Astrocyte (in vitro differentiated cells and primary cell): Measurements from ENCODE around the gene IMMP2L. TPM values are rescaled to one million over a fixed set of nuclear protein-coding genes. Genes with fewer than 3 reads are reported as not detected.

Source experiments
- DNase-seq: peaks from one replicate; pipeline ENCODE4 v3.0.0-alpha.2; 2010; ENCODE audit warnings: low read depth
- FAIRE-seq: peaks from 2 replicates; lab custom pipeline; 2011; peaks lifted over from hg19 to GRCh38; lab: Jason Lieb, UNC
- H2AFZ ChIP-seq: 2 replicates; pipeline ENCODE4 v1.6.0; 2012; ENCODE audit warnings: low read depth, low read length, inconsistent platforms
- H3K27ac ChIP-seq: 2 replicates; pipeline ENCODE4 v1.5.1; 2011; ENCODE audit warnings: low read depth, low read length, inconsistent platforms
- H3K27me3 ChIP-seq: 2 replicates; pipeline ENCODE4 v1.6.0; 2011; ENCODE audit warnings: low read length, inconsistent platforms; ENCODE audit not compliant: insufficient read depth
- H3K36me3 ChIP-seq: 2 replicates; pipeline ENCODE4 v1.5.1; 2011; ENCODE audit warnings: low read length, inconsistent platforms; ENCODE audit not compliant: insufficient read depth
- H3K4me1 ChIP-seq: 2 replicates; pipeline ENCODE4 v1.5.1; 2011; ENCODE audit warnings: low read length, inconsistent platforms; ENCODE audit not compliant: insufficient read depth
- H3K4me2 ChIP-seq: 2 replicates; pipeline ENCODE4 v1.6.0; 2012; ENCODE audit warnings: low read length, inconsistent platforms
- H3K4me3 ChIP-seq: 2 replicates; pipeline ENCODE4 v1.5.1; 2011; ENCODE audit warnings: low read depth, mild to moderate bottlenecking, low read length, inconsistent platforms; ENCODE audit not compliant: insufficient read depth
- H3K79me2 ChIP-seq: 2 replicates; pipeline ENCODE4 v1.6.0; 2012; ENCODE audit warnings: mild to moderate bottlenecking, low read length, inconsistent platforms; ENCODE audit not compliant: insufficient read depth
- H3K9ac ChIP-seq: 2 replicates; pipeline ENCODE4 v1.6.0; 2012; ENCODE audit warnings: mild to moderate bottlenecking, low read length, inconsistent platforms
- H3K9me3 ChIP-seq: 2 replicates; pipeline ENCODE4 v1.5.1; 2012; ENCODE audit warnings: low read depth, mild to moderate bottlenecking, low read length, inconsistent platforms; ENCODE audit not compliant: insufficient read depth
- H4K20me1 ChIP-seq: 2 replicates; pipeline ENCODE4 v1.6.0; 2012; ENCODE audit warnings: low read length, inconsistent platforms; ENCODE audit not compliant: insufficient read depth
- H3K27ac Mint-ChIP-seq: one replicate; pipeline ENCODE4 v1.8.0; 2021; ENCODE audit warnings: mild to moderate bottlenecking, mixed read lengths; ENCODE audit not compliant: unreplicated experiment
- H3K27me3 Mint-ChIP-seq: one replicate; pipeline ENCODE4 v1.8.0; 2021; ENCODE audit warnings: low read depth, mixed read lengths; ENCODE audit not compliant: unreplicated experiment
- H3K36me3 Mint-ChIP-seq: one replicate; pipeline ENCODE4 v1.8.0; 2021; ENCODE audit warnings: low read depth, mixed read lengths; ENCODE audit not compliant: unreplicated experiment
- H3K4me1 Mint-ChIP-seq: one replicate; pipeline ENCODE4 v1.8.0; 2021; ENCODE audit warnings: low read depth, mixed read lengths; ENCODE audit not compliant: unreplicated experiment
- H3K4me3 Mint-ChIP-seq: one replicate; pipeline ENCODE4 v1.8.0; 2021; ENCODE audit warnings: mild to moderate bottlenecking, moderate library complexity, mixed read lengths; ENCODE audit not compliant: unreplicated experiment
- H3K9me3 Mint-ChIP-seq: one replicate; pipeline ENCODE4 v1.8.0; 2021; ENCODE audit warnings: mild to moderate bottlenecking, mixed read lengths; ENCODE audit not compliant: unreplicated experiment
- CTCF ChIP-seq: IDR thresholded peaks from 2 replicates; pipeline ENCODE4 v1.5.1; 2011; ENCODE audit warnings: low read depth, mild to moderate bottlenecking, inconsistent platforms, low read length, moderate library complexity; ENCODE audit not compliant: insufficient read depth
- EZH2 ChIP-seq: IDR thresholded peaks from 2 replicates; pipeline ENCODE4 v1.6.1; 2012; ENCODE audit warnings: mild to moderate bottlenecking, low read length, inconsistent platforms; ENCODE audit not compliant: insufficient read depth
- total RNA-seq: library from RNA; stranded (reverse); gene quantifications from 2 replicates; pipeline ENCODE4 v1.2.1, GENCODE V29; 2021

Gene IMMP2L
- total RNA-seq, 1 donor from 2014 or later = 13.8 TPM

DNA sequence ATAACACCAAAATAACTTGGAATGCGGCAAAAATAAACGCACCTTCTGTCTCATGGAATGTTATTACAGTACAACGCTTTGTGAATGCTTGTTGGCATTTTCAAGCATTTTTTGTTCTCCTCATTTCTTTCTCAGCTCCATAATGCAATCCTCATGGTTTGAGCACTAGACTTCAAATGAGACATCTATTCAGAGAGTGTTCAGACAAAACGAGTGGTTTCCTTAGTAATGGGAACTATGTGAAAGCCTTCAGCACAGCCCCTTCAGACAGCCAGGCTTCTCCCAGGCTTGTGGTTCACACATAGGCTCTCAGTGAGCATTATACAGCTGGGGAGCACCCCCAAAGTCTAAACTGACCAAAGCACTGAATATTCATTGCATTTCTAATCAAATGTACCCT is 479.9 kb downstream of the IMMP2L start:
- peak; percentile 84 for DNase-seq
- Mint-ChIP-seq H3K27me3 (no peaks in the 10 kb centered on the region), H3K4me3 (no peak overlapping the region), H3K27ac (peak overlapping the region; percentile 97), H3K36me3 (no peaks in the 10 kb centered on the region), H3K9me3 (no peaks in the 10 kb centered on the region), H3K4me1 (peaks cover 22% of the 10 kb centered on the region)
- peak; percentile 65 for FAIRE-seq
- TF ChIP-seq CTCF (no peak), EZH2 (no peak)
- Histone ChIP-seq H4K20me1 (no peaks in the 10 kb centered on the region), H3K4me2 (peak overlapping the region; percentile 80), H3K27me3 (no peaks in the 10 kb centered on the region), H2AFZ (peak overlapping the region; percentile 45), H3K9ac (peak overlapping the region; percentile 69), H3K27ac (peak overlapping the region; percentile 82), H3K4me3 (peak overlapping the region; percentile 40), H3K79me2 (no peaks in the 10 kb centered on the region), H3K4me1 (peaks cover 22% of the 10 kb centered on the region), H3K36me3 (no peaks in the 10 kb centered on the region), H3K9me3 (no peaks in the 10 kb centered on the region)

- Histone ChIP-seq H3K79me2 (no peaks in the 10 kb centered on the region), H2AFZ (peak overlapping the region; percentile 45), H3K27me3 (no peaks in the 10 kb centered on the region), H3K4me2 (peak overlapping the region; percentile 80), H3K4me1 (peaks cover 24% of the 10 kb centered on the region), H3K4me3 (peak overlapping the region; percentile 40), H3K9ac (peak overlapping the region; percentile 69), H3K36me3 (no peaks in the 10 kb centered on the region), H3K27ac (peak overlapping the region; percentile 82), H3K9me3 (no peaks in the 10 kb centered on the region), H4K20me1 (no peaks in the 10 kb centered on the region)
- peaks cover 22% of the 10 kb centered on the region for H3K4me1 Mint-ChIP-seq
- H3K9me3 Mint-ChIP-seq = no peaks in the 10 kb centered on the region
- H3K27me3 Mint-ChIP-seq = no peaks in the 10 kb centered on the region
- DNase-seq = no peak
- no peak for TF ChIP-seq CTCF
- H3K27ac Mint-ChIP-seq = peak overlapping the region; percentile 97
- H3K36me3 Mint-ChIP-seq = no peaks in the 10 kb centered on the region
- no peak for FAIRE-seq
- no peak overlapping the region for H3K4me3 Mint-ChIP-seq
Measured at GRCh38 chr7:111081546-111082267, 480.6 kb downstream of the IMMP2L start.

DNA sequence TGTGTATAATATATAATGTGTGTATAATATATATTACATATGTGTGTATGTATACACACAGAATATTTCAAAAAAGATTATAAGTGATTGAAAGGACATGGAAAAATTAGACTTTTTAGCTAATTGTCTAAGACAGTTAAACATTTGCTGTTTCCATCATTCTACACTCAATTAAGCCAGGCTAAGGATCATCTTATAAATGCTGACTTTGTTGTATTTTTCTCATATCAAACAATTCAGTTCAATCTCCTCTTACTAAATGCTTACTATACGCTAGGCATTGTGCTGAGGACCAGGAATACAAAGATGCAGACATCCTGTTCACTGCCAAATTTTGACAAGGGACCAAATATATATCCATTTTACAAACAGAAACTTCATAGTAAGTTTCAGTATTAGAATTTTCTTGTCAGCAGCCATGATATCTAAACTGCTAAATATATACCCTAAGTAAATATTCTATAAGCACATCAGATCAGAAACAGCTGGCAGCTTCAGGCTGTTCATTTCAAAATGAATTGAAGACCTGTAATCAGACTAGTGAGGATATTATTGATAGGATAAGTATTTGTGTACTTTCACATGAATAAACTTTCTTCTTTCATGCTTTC is 481.7 kb downstream of the IMMP2L start:
- DNase-seq = no peak
- TF ChIP-seq EZH2 (no peak), CTCF (no peak)
- Histone ChIP-seq H4K20me1 (no peaks in the 10 kb centered on the region), H3K4me1 (peaks cover 33% of the 10 kb centered on the region), H3K79me2 (no peaks in the 10 kb centered on the region), H3K4me2 (no peak overlapping the region), H3K27me3 (no peaks in the 10 kb centered on the region), H2AFZ (no peak overlapping the region), H3K36me3 (no peaks in the 10 kb centered on the region), H3K27ac (no peak overlapping the region), H3K4me3 (no peak overlapping the region), H3K9ac (no peak overlapping the region), H3K9me3 (no peaks in the 10 kb centered on the region)
- Mint-ChIP-seq H3K9me3 (no peaks in the 10 kb centered on the region), H3K27me3 (no peaks in the 10 kb centered on the region), H3K36me3 (no peaks in the 10 kb centered on the region), H3K4me3 (no peak overlapping the region), H3K27ac (no peak overlapping the region), H3K4me1 (peaks cover 29% of the 10 kb centered on the region)
- FAIRE-seq = no peak
